NCI-H2227 (cell line): ENCODE results near the gene PIBF1.
"Not testable (repeated sequence)": the region's sequence is repeated elsewhere in the genome, so short reads cannot be mapped to it uniquely, and the experiment has no call there.

ENCODE experiments used
- DNase-seq: peaks from one replicate; lab custom pipeline; 2025; ENCODE audit not compliant: unreplicated experiment; lab: John Stamatoyannopoulos, UW

The PIBF1 gene

GRCh38 chr13:72896869-72897268 is 114.9 kb downstream of the PIBF1 start:
- no peak for DNase-seq

- DNase-seq: not testable (repeated sequence)
Observed at GRCh38 chr13:72901546-72901945, 119.6 kb downstream of the PIBF1 start.

- no peak for DNase-seq
Observed at GRCh38 chr13:72908416-72908815, 126.5 kb downstream of the PIBF1 start.

- DNase-seq: no peak
Observed at GRCh38 chr13:72911981-72912380, 130.0 kb downstream of the PIBF1 start.

- DNase-seq: no peak
Observed at GRCh38 chr13:72920097-72920496, 138.2 kb downstream of the PIBF1 start.

- no peak for DNase-seq
Observed at GRCh38 chr13:72931311-72931710, 149.4 kb downstream of the PIBF1 start.

- no peak for DNase-seq
Observed at GRCh38 chr13:72932250-72932649, 150.3 kb downstream of the PIBF1 start.

- not testable (repeated sequence) for DNase-seq
Observed at GRCh38 chr13:72946267-72946666, 164.3 kb downstream of the PIBF1 start.

GRCh38 chr13:72952529-72953141 is 170.7 kb downstream of the PIBF1 start:
- no peak for DNase-seq

- no peak for DNase-seq
Observed at GRCh38 chr13:72953391-72953965, 171.5 kb downstream of the PIBF1 start.

- no peak for DNase-seq
Observed at GRCh38 chr13:72959643-72960042, 177.7 kb downstream of the PIBF1 start.

- no peak for DNase-seq
Observed at GRCh38 chr13:72960114-72960513, 178.2 kb downstream of the PIBF1 start.

- no peak for DNase-seq
Observed at GRCh38 chr13:72960541-72960940, 178.6 kb downstream of the PIBF1 start.

GRCh38 chr13:72963762-72964161 is 181.8 kb downstream of the PIBF1 start:
- no peak for DNase-seq

- no peak for DNase-seq
Observed at GRCh38 chr13:72970301-72970880, 188.5 kb downstream of the PIBF1 start.

- no peak for DNase-seq
Observed at GRCh38 chr13:72970956-72971355, 189.0 kb downstream of the PIBF1 start.

GRCh38 chr13:72973234-72973633 is 191.3 kb downstream of the PIBF1 start:
- no peak for DNase-seq

GRCh38 chr13:72983085-72983768 is 201.3 kb downstream of the PIBF1 start:
- DNase-seq: no peak

GRCh38 chr13:72985610-72986009 is 203.7 kb downstream of the PIBF1 start:
- no peak for DNase-seq

- DNase-seq: no peak
Observed at GRCh38 chr13:72986197-72986596, 204.3 kb downstream of the PIBF1 start.

GRCh38 chr13:72990953-72991352 is 209.0 kb downstream of the PIBF1 start:
- no peak for DNase-seq

GRCh38 chr13:72998012-72998411 is 216.1 kb downstream of the PIBF1 start:
- no peak for DNase-seq
